ENCODE data around the gene HMHB1.

HMHB1 gene
- 0 to 0.22 (median 0) reads per million in 17 experiments for total RNA-seq

DNA sequence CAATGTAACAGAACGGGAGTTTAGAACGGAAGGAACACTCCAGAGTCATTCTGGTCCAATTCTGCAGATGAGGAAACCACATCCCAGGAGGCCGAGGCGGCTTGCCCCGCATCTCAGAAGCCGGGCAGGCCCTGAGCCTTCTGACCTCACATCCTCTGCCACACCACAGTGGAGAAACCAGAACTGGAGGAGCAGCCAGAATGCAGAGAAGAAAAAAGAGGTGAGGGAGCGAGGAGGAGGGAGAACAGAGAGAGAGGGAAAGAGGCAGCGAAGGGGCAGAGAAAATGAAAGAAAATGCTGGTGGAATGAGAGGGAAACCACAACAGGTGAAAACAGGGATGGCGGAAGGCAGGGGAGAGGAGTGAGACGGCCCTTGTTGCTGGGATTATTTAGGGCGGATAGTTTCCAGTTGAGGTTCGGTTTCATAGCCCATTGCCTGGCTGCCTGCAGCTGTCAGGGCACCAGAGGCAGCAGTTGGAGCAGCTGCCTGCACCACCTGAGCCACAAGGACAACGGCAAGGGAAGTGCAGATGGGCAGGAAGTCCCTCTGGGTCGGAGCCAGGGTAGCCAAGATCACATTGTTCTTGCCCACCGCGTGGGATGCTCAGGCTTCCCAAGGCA, at the start of gene HMHB1:
TSS of gene HMHB1 (plus strand) at position 77 of the 621 bp plus-strand sequence.
- DNase-seq = no peak

DNA sequence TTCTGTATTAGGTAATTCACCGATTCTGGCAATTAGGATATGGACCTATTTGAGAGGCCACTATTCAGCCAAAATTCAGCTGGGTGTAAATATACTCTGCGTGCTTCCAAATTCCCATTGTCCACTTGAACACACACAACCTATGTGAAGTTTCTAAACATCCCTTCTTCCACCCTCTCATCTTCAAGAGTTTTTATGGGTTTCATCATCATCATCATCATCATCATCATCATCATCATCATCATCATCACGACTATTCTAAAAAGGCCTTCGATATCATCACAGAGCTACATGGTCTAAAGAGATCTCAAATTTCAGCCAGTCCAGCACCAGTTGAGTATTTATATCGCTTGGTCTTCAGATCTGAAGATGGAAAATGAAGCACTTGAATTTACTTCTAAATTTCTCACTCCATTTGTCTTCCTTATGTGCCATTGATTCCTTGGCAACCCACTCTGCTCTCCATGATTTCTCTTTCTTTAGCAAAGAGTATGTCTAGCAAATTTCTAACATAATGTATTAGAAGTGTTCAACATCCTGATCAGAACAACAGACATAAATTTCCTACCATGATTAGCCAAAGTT, 49.2 kb upstream of the HMHB1 start:
- no peak for DNase-seq

DNA sequence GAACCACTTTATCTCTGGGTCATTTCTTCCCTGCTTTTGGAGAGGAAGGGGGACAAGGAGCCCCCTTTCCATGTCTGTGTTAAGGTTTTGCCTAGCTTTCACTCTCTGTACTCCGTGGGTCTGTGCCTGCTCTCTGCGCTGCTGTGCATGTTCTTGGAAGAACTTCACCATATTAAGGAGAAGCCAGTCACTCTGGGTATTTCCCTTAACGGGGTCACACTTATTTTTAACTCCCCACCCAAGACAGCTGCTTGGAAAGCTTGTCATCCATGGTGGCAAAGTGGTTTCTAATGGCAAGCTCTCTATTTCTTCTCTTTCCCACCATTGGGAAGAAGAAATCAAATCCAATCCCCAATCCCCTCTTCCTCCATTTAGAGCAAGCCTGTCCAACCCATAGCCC, 44.8 kb upstream of the HMHB1 start:
- no peak for DNase-seq

GRCh38 chr5:143769026-143769786, 42.8 kb upstream of the HMHB1 start:
- DNase-seq = no peak

DNA sequence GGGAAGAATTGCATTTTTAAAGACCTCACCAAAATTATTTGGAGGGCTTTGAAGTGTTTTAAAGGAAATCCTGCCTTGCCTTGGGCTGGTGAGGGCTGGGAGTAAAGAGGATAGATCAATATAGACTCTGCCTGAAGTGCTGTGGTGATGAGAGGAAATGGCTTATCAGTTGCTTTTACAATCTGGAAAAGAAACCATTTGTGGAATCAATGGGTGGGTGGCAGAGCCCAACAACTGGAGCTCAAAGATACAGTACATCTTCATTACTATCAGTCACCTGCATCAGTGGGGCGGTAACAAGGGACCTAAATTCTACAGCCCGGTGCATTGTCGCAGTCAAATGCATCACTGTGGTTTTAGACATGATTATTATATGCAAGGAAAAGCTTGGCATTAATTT, 41.5 kb upstream of the HMHB1 start:
- DNase-seq = no peak

DNA sequence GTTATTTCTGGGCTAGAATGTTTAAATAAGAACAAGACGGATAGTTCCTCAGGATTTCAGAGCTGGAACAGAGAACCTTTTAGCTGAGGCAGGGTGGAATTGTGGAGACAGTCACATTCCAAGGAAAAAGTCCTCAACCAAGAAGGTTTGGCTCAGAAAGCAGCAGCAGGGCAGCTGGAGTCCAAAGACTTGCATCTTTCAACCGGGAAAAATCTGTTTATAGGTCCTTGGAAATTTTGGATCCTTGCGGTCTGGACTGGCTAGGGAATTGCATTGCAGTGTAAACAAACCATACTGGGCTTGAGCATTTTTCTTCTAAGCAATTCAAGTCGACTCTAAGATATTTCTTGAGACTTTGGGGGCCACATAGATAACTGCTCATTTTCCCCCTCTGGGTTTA, 40.8 kb upstream of the HMHB1 start:
- DNase-seq = no peak

DNA sequence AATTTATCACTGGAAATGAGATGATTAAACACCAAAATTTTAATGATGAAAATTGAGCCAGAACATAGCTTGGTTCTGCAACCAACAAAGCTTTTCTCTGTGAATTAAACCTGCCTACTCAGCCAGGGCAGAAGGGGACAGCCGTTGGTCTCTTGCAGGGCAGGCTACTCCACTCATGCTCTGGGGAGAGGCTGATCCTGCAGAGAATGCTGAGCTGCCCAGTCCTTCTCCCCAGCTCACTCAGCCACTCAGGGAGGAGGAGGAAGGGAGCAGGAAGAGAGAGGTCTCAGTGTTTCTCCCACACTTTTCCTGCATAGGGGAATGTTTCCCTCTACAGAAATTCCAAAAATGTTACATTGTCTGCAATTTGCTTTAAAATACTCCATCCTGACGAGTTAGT, 40.4 kb upstream of the HMHB1 start:
- DNase-seq = no peak

- DNase-seq = no peak
Observed at GRCh38 chr5:143772621-143773020, 39.3 kb upstream of the HMHB1 start.

DNA sequence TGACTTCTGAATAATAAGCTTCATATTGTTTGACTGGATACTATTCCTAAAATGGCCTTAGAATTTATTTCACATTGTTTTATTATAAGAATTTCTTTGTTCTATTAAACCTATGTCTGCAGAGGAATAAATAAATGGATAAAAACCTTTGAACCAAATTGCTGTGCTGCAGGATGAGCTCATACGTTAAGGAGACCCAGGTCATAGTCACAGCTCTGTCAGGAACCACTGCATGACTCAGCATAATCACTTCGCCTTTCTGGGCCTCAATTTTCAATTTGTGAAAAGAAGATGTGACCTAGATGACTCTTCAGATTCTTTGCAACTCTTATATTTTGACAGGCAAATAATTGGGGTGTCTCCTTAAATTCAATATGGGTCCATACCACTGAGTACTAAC, 36.7 kb upstream of the HMHB1 start:
- peak; percentile 39 to 68 (median 62) for DNase-seq

DNA sequence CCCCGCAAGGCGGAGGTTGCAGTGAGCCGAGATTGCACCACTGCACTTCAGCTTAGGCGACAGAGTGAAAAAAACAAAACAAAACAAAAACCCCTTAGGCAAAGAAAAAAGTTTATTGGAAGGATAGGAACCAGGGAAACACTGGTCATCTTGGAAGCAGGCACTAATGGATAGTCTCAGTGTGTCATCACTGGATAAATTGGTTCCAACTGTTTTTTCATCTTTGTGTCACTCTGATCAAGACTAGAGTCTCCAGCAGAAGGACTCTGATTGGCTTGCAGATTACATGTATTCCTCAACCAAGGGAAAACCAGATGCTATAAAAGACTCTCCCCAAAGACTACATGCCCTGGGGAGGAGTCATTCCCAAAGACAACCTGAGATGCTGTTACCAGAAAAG, 35.0 kb upstream of the HMHB1 start:
- no peak for DNase-seq

DNA sequence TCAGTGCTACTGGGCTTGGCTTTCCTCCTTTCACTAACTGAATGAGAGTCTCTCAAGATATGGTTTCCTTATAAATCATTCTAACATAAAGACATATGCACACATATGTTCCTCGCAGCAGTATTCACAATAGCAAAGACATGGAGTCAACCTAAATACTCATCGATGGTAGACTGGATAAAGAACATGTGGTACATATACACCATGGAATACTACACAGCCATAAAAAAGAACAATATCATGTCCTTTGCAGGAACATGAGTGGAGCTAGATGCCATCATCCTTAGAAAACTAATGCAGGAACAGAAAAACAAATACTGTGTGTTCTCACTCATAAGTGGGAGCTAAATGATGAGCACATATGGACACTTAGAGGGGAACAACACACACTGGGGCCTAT, 32.5 kb upstream of the HMHB1 start:
- DNase-seq = no peak

- DNase-seq = peak in 3 of 4 experiments; percentile 8 to 30 (median 18)
Observed at GRCh38 chr5:143781993-143782520, 29.9 kb upstream of the HMHB1 start.

- DNase-seq = no peak
Observed at GRCh38 chr5:143782588-143783386, 29.2 kb upstream of the HMHB1 start.

- DNase-seq = no peak
Observed at GRCh38 chr5:143788401-143788800, 23.6 kb upstream of the HMHB1 start.

DNA sequence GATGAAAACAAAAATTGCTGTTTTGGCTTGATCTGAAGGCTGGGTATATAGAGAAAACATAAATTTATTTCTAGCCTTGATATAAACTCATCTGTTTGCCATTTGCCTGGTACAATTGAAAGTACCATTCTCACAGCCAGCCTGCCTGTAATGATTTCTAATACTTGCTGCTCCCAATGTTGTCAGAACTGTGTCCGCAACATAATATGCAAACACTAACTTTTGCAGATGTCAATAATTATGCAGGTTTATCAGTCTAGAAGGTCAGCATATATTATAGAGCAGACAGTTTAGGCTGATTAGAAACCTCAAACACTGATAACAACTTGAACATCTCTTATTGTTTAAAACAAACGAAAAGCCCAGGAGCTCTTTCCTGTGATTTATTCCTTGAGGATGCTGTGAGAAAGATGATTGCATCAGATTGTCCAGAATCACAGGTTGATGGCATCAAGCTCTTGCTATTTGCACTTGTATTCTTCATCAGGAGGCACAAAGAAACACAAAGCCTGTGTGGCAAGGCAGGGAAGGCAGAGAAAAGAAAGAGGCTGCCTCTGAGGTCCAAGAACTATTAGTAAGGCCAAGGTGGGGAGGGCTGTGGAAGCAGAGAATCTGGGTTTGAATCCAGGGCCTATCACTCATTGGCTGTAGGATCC, 21.4 kb upstream of the HMHB1 start:
- DNase-seq = no peak

- DNase-seq = peak; percentile 5 to 51 (median 21)
Observed at GRCh38 chr5:143791848-143792731, 19.9 kb upstream of the HMHB1 start.

GRCh38 chr5:143793249-143793648, 18.7 kb upstream of the HMHB1 start:
- no peak for DNase-seq

DNA sequence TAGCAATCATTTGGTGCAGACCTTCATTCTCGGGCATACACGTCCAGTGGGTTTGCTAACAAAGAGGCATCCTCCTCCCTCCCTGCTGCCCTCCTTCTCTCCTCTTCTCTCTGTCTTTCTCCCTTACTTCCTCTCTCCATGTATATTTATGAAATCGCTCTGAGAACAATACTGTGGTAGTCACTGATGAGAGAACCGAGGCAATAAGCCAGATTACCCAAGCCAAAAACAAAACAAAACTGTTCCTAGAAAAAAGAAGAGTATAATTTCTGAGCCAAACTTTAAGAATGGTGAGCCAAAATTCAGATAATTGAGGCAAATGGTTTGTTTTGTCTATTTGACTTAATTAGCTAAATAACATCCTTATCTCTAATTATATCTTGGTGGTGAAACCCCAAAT, 15.8 kb upstream of the HMHB1 start:
- peak in 1 of 4 experiments; percentile 7 for DNase-seq

- DNase-seq = peak; percentile 62 to 86 (median 74)
Observed at GRCh38 chr5:143796753-143797152, 15.2 kb upstream of the HMHB1 start.

- no peak for DNase-seq
Observed at GRCh38 chr5:143800715-143801114, 11.2 kb upstream of the HMHB1 start.

GRCh38 chr5:143801252-143801939, 10.6 kb upstream of the HMHB1 start:
- no peak for DNase-seq

All from suppressor macrophage (primary cell).